GM12864 (cell line): ENCODE data around the gene PBRM1.

ENCODE experiments used
- DNase-seq: peaks from one replicate; pipeline ENCODE4 v3.0.0-alpha.2; 2011; ENCODE audit warnings: low read depth
- H3K4me3 ChIP-seq: 2 replicates; pipeline ENCODE4 v1.5.1; 2011; ENCODE audit warnings: mild to moderate bottlenecking, low read depth, low read length, control low read depth
- TF ChIP-seq, protein P1 (sequence below): IDR thresholded peaks from 2 replicates; pipeline ENCODE4 v1.5.1; 2011; ENCODE audit warnings: low read depth, mild to moderate bottlenecking, moderate library complexity, low read length, control low read depth, inconsistent platforms; ENCODE audit errors: missing control alignments

Gene PBRM1

GRCh38 chr3:52495777-52496602 lies 189.7 kb downstream of the PBRM1 start:
- H3K4me3 ChIP-seq = no peak overlapping the region
- no peak for DNase-seq
- TF ChIP-seq, protein P1, sequence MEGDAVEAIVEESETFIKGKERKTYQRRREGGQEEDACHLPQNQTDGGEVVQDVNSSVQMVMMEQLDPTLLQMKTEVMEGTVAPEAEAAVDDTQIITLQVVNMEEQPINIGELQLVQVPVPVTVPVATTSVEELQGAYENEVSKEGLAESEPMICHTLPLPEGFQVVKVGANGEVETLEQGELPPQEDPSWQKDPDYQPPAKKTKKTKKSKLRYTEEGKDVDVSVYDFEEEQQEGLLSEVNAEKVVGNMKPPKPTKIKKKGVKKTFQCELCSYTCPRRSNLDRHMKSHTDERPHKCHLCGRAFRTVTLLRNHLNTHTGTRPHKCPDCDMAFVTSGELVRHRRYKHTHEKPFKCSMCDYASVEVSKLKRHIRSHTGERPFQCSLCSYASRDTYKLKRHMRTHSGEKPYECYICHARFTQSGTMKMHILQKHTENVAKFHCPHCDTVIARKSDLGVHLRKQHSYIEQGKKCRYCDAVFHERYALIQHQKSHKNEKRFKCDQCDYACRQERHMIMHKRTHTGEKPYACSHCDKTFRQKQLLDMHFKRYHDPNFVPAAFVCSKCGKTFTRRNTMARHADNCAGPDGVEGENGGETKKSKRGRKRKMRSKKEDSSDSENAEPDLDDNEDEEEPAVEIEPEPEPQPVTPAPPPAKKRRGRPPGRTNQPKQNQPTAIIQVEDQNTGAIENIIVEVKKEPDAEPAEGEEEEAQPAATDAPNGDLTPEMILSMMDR = no peak
